Breast epithelium (tissue), 3 donors: ENCODE data around the gene FBXW4.

ENCODE experiments used
- CTCF ChIP-seq, 3 donors: fragments of 450-650 bp; IDR thresholded peaks; one replicate each; pipeline ENCODE4 v1.5.1; 2016 to 2017; ENCODE audit warnings: antibody characterized with exemption in 3 of 3, mild to moderate bottlenecking in 3 of 3, moderate library complexity in 3 of 3
- POLR2A ChIP-seq: fragments of 450-650 bp; IDR thresholded peaks from one replicate; pipeline ENCODE4 v1.6.1; 2016; ENCODE audit warnings: antibody characterized with exemption, mild to moderate bottlenecking, moderate library complexity
- POLR2AphosphoS5 ChIP-seq, 3 donors: sonication (generic); formaldehyde crosslinking; IDR thresholded peaks; one replicate each; pipeline ENCODE4 v1.6.1; 2017; ENCODE audit warnings: antibody characterized with exemption in 3 of 3

- TF ChIP-seq POLR2A (no peak), CTCF (IDR thresholded peaks at IDR 0.05) (no peak), POLR2AphosphoS5 (IDR thresholded peaks at IDR 0.05) (no peak)
These were observed 119.9 kb downstream of the FBXW4 start for GRCh38 chr10:101575091-101575490.
